Ishikawa (cell line): ENCODE data around the gene NPHP4.

Experiments
- CEBPB ChIP-seq: IDR thresholded peaks from 2 replicates; pipeline ENCODE4 v1.6.1; 2012
- CREB1 ChIP-seq: IDR thresholded peaks from 2 replicates; pipeline ENCODE4 v1.6.1; 2012; ENCODE audit warnings: low read depth
- EGR1 ChIP-seq: IDR thresholded peaks from 2 replicates; pipeline ENCODE4 v1.6.1; 2012
- EP300 ChIP-seq: IDR thresholded peaks from 2 replicates; pipeline ENCODE4 v1.6.1; 2012; ENCODE audit warnings: borderline replicate concordance
- FOXM1 ChIP-seq: IDR thresholded peaks from 2 replicates; pipeline ENCODE4 v1.6.1; 2012; ENCODE audit warnings: low read depth, borderline replicate concordance
- NFIC ChIP-seq: IDR thresholded peaks from 2 replicates; pipeline ENCODE4 v1.6.1; 2012
- RAD21 ChIP-seq: IDR thresholded peaks from 2 replicates; pipeline ENCODE4 v1.6.1; 2012; ENCODE audit warnings: low read depth
- REST ChIP-seq: IDR thresholded peaks from 2 replicates; pipeline ENCODE4 v1.6.1; 2012; ENCODE audit warnings: low read depth, mild to moderate bottlenecking
- TAF1 ChIP-seq: IDR thresholded peaks from 2 replicates; pipeline ENCODE4 v1.6.1; 2012; ENCODE audit warnings: low read depth, mild to moderate bottlenecking
- TCF12 ChIP-seq: IDR thresholded peaks from 2 replicates; pipeline ENCODE4 v1.6.1; 2012; ENCODE audit warnings: low read depth
- TEAD4 ChIP-seq: IDR thresholded peaks from 2 replicates; pipeline ENCODE4 v1.6.1; 2012
- YY1 ChIP-seq: IDR thresholded peaks from 2 replicates; pipeline ENCODE4 v1.6.1; 2012; ENCODE audit warnings: low read depth
- ZBTB7A ChIP-seq: IDR thresholded peaks from 2 replicates; pipeline ENCODE4 v1.6.1; 2012; ENCODE audit warnings: low read depth
- TF ChIP-seq, protein P1 (sequence below): IDR thresholded peaks from 2 replicates; pipeline ENCODE4 v1.6.1; 2012
- TF ChIP-seq, protein P2 (sequence below): IDR thresholded peaks from 2 replicates; pipeline ENCODE4 v1.6.1; 2012

The NPHP4 gene

DNA sequence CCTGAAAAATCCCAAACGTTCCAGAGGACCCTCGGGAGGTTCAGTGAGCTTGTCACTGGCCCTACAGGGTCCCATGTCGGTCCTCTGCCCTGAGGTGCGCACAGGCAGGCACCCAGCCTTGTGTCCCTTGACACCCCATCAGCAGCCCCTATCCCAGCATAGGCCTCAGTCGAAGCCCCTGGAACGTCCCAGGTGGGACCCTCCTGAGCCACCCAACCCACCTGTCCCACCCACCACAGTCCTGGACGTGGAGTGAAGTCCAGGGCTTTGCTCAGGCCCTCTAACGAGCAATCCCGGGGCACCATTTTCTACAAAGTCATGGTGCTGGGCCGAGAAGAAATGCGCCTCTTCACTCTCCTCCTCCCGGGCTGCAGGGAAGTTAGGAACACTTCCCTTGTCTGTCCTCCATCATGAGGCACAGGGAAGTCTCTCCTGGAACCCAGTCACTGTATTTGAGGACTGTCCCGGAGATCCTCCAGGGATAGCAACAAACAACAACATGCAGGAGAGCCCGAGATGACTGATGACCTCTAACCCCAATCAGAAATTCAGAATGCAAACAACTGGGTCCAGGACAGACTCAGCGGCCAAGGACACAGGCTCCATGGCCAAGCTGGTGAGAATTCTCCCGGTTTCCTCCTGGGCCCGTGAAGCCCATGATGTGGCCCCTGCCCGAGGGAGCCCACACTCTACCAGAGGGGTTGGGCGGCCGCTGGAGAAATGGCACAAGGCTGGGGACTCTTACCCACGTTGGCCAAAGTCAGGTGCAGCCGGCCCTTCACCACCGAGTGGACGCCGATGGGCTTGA is 105.5 kb downstream of the NPHP4 start:
- TF ChIP-seq, protein P1, sequence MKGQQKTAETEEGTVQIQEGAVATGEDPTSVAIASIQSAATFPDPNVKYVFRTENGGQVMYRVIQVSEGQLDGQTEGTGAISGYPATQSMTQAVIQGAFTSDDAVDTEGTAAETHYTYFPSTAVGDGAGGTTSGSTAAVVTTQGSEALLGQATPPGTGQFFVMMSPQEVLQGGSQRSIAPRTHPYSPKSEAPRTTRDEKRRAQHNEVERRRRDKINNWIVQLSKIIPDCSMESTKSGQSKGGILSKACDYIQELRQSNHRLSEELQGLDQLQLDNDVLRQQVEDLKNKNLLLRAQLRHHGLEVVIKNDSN = no peak
- TF ChIP-seq TCF12 (no peak), RAD21 (no peak), REST (no peak), EGR1 (no peak), FOXM1 (no peak), ZBTB7A (no peak), TAF1 (no peak), TEAD4 (no peak), CEBPB (no peak), NFIC (no peak), CREB1 (no peak)
- TF ChIP-seq, protein P2, sequence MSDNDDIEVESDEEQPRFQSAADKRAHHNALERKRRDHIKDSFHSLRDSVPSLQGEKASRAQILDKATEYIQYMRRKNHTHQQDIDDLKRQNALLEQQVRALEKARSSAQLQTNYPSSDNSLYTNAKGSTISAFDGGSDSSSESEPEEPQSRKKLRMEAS = no peak

GRCh38 chr1:5886140-5886483 is 106.1 kb downstream of the NPHP4 start:
- TF ChIP-seq ZBTB7A = no peak
- no peak for TF ChIP-seq FOXM1
- TF ChIP-seq TEAD4 = no peak
- no peak for TF ChIP-seq CEBPB
- TF ChIP-seq NFIC = no peak
- no peak for TF ChIP-seq YY1
- TF ChIP-seq CREB1 = no peak

GRCh38 chr1:5885471-5886139 is 106.6 kb downstream of the NPHP4 start:
- TF ChIP-seq, protein P2 = no peak
- TF ChIP-seq NFIC = no peak
- no peak for TF ChIP-seq CEBPB
- no peak for TF ChIP-seq FOXM1
- no peak for TF ChIP-seq REST
- no peak for TF ChIP-seq EGR1

- TF ChIP-seq CEBPB (no peak), TEAD4 (no peak), EP300 (no peak), YY1 (no peak), REST (no peak), CREB1 (no peak), NFIC (no peak), ZBTB7A (no peak), TCF12 (no peak)
These were observed 108.1 kb downstream of the NPHP4 start for GRCh38 chr1:5884110-5884509.
